ENCODE results near the gene RAB14. TPM values are rescaled to one million over a fixed set of nuclear protein-coding genes. Genes with fewer than 3 reads are reported as not detected.

The RAB14 gene
- polyA plus RNA-seq, 1 of the 3 experiments (the other 2 are of a cell fraction): 17.4 TPM

DNA sequence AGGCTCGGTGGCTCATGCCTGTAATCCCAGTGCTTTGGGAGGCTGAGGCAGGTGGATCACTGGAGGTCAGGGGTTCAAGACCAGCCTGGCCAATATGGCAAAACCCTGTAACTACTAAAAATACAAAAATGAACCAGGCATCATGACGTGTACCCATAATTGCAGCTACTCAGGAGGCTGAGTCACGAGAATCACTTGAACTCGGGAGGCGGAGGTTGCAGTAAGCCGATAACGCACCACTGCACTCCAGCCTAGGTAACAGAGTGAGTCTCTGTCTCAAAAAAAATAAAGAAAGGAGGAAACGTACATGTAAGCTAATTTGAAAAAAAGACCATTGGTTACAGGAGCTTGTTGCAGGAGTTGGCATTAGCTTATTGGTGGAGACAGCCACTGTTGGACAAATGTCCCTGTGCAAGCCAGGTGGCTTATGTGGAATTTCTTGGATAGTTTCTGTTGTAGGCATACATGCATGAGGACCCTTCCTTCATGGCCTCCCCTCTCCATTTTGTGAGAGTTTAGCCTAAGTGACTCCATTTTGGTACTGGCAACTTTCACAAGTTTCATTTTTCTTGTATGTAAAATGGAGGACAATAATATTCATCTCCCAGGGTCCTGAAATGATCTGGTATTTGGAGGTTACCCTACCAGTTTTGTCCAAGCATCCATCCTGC is 16.8 kb upstream of the RAB14 start:
- H3K4me3 ChIP-seq (ENCODE audit: low read depth in 2 of 2, low read length in 1 of 2): no peak overlapping the region
- H3K9me2 ChIP-seq: no peaks in the 10 kb centered on the region
- CTCF ChIA-PET: interaction anchor here (0.9 kb wide), 1 partner anchor 60 kb away, joined by 3 read pairs; no protein-coding TSS in a partner anchor
- TF ChIP-seq SMC3 (IDR thresholded peaks at IDR 0.05; ENCODE audit: low read depth, low read length) (no peak), FOSL2 (IDR thresholded peaks at IDR 0.05; ENCODE audit: borderline replicate concordance, low read depth) (no peak), NFIC (IDR thresholded peaks at IDR 0.05; ENCODE audit: borderline replicate concordance) (no peak), TEAD4 (IDR thresholded peaks at IDR 0.05; ENCODE audit: borderline replicate concordance, insufficient read depth) (no peak), NRF1 (IDR thresholded peaks at IDR 0.05; ENCODE audit: low read depth, low read length) (no peak), EP300 (IDR thresholded peaks at IDR 0.05; ENCODE audit: borderline replicate concordance in 1 of 2, low read depth in 1 of 2, low read length in 1 of 2) (no peak), EZH2phosphoT487 (IDR thresholded peaks at IDR 0.05; ENCODE audit: borderline replicate concordance, low read depth) (no peak), JUND (IDR thresholded peaks at IDR 0.05) (no peak), GATA2 (CRISPR knock-in tag; IDR thresholded peaks at IDR 0.05) (no peak), RCOR1 (IDR thresholded peaks at IDR 0.05; ENCODE audit: low read length) (no peak)
- TF ChIP-seq, protein P1, sequence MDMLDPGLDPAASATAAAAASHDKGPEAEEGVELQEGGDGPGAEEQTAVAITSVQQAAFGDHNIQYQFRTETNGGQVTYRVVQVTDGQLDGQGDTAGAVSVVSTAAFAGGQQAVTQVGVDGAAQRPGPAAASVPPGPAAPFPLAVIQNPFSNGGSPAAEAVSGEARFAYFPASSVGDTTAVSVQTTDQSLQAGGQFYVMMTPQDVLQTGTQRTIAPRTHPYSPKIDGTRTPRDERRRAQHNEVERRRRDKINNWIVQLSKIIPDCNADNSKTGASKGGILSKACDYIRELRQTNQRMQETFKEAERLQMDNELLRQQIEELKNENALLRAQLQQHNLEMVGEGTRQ (IDR thresholded peaks at IDR 0.05; ENCODE audit: borderline replicate concordance, low read depth, low read length): no peak
- TF ChIP-seq, protein P2, sequence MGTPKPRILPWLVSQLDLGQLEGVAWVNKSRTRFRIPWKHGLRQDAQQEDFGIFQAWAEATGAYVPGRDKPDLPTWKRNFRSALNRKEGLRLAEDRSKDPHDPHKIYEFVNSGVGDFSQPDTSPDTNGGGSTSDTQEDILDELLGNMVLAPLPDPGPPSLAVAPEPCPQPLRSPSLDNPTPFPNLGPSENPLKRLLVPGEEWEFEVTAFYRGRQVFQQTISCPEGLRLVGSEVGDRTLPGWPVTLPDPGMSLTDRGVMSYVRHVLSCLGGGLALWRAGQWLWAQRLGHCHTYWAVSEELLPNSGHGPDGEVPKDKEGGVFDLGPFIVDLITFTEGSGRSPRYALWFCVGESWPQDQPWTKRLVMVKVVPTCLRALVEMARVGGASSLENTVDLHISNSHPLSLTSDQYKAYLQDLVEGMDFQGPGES (IDR thresholded peaks at IDR 0.05; ENCODE audit: low read depth, low read length): no peak
- TF ChIP-seq, protein P3, sequence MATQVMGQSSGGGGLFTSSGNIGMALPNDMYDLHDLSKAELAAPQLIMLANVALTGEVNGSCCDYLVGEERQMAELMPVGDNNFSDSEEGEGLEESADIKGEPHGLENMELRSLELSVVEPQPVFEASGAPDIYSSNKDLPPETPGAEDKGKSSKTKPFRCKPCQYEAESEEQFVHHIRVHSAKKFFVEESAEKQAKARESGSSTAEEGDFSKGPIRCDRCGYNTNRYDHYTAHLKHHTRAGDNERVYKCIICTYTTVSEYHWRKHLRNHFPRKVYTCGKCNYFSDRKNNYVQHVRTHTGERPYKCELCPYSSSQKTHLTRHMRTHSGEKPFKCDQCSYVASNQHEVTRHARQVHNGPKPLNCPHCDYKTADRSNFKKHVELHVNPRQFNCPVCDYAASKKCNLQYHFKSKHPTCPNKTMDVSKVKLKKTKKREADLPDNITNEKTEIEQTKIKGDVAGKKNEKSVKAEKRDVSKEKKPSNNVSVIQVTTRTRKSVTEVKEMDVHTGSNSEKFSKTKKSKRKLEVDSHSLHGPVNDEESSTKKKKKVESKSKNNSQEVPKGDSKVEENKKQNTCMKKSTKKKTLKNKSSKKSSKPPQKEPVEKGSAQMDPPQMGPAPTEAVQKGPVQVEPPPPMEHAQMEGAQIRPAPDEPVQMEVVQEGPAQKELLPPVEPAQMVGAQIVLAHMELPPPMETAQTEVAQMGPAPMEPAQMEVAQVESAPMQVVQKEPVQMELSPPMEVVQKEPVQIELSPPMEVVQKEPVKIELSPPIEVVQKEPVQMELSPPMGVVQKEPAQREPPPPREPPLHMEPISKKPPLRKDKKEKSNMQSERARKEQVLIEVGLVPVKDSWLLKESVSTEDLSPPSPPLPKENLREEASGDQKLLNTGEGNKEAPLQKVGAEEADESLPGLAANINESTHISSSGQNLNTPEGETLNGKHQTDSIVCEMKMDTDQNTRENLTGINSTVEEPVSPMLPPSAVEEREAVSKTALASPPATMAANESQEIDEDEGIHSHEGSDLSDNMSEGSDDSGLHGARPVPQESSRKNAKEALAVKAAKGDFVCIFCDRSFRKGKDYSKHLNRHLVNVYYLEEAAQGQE (IDR thresholded peaks at IDR 0.05; ENCODE audit: low read depth, low read length): no peak
- TF ChIP-seq, protein P4, sequence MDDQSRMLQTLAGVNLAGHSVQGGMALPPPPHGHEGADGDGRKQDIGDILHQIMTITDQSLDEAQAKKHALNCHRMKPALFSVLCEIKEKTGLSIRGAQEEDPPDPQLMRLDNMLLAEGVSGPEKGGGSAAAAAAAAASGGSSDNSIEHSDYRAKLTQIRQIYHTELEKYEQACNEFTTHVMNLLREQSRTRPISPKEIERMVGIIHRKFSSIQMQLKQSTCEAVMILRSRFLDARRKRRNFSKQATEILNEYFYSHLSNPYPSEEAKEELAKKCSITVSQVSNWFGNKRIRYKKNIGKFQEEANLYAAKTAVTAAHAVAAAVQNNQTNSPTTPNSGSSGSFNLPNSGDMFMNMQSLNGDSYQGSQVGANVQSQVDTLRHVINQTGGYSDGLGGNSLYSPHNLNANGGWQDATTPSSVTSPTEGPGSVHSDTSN (IDR thresholded peaks at IDR 0.05): no peak
- H3K27me3 ChIP-seq (ENCODE audit: insufficient read depth): no peaks in the 10 kb centered on the region
- DNase-seq: no peak
- 97% methylated on average over 8 of the region's 8 CpGs for WGBS (ENCODE audit: low lambda C conversion rate)
- no peak overlapping the region for H3K27ac ChIP-seq (ENCODE audit: low read depth in 2 of 2, low read length in 1 of 2)
- no peak overlapping the region for H2AFZ ChIP-seq (ENCODE audit: low read depth)
- no peaks in the 10 kb centered on the region for H3F3A ChIP-seq (replicated peaks; ENCODE audit: insufficient read depth)
- no peaks in the 10 kb centered on the region for H3K9me3 ChIP-seq
- POLR2A ChIA-PET: no interaction called here
- no peaks in the 10 kb centered on the region; a peak in 1 of 4 replicates for H3K4me1 ChIP-seq (ENCODE audit: control insufficient read depth in 1 of 2, insufficient read depth in 2 of 2, low read depth in 1 of 2, low read length in 1 of 2)
- H4K20me1 ChIP-seq (ENCODE audit: insufficient read depth): no peaks in the 10 kb centered on the region
- H3K36me3 ChIP-seq (replicated peaks in 1 of 2; ENCODE audit: control insufficient read depth in 1 of 2, insufficient read depth in 2 of 2, low read length in 1 of 2): no peaks in the 10 kb centered on the region
- no peaks in the 10 kb centered on the region for H3K79me2 ChIP-seq (ENCODE audit: insufficient read depth)
- H3K4me2 ChIP-seq: no peak overlapping the region
- H3K9ac ChIP-seq: no peak overlapping the region

Measured in SK-N-SH (cell line).